ENCODE results near the gene BGN. TPM values are rescaled to one million over a fixed set of nuclear protein-coding genes. Genes with fewer than 3 reads are reported as not detected.

The BGN gene
- total RNA-seq, 1 donor from 2014 or later = 0.56 TPM

GRCh38 chrX:153517946-153518834, 23.4 kb downstream of the BGN start:
- TF ChIP-seq CTCF (IDR thresholded peaks at IDR 0.05; ENCODE audit: partially characterized antibody, unreplicated experiment) = no peak
- Mint-ChIP-seq H3K27me3 (ENCODE audit: unreplicated experiment) (peaks cover 6% of the 10 kb centered on the region), H3K36me3 (ENCODE audit: unreplicated experiment) (no peaks in the 10 kb centered on the region), H3K27ac (ENCODE audit: unreplicated experiment) (peak overlapping the region; percentile 62), H3K4me3 (ENCODE audit: unreplicated experiment) (peak overlapping the region; percentile 90), H3K9me3 (ENCODE audit: unreplicated experiment) (peaks cover 5% of the 10 kb centered on the region), H3K4me1 (ENCODE audit: low read depth, unreplicated experiment) (peaks cover 15% of the 10 kb centered on the region)
- no peak for DNase-seq

- no peaks in the 10 kb centered on the region for H3K36me3 Mint-ChIP-seq (ENCODE audit: unreplicated experiment)
- peaks cover 8% of the 10 kb centered on the region for H3K27me3 Mint-ChIP-seq (ENCODE audit: unreplicated experiment)
These were observed 24.9 kb downstream of the BGN start for GRCh38 chrX:153519569-153520286.

GRCh38 chrX:153520287-153520917, 25.6 kb downstream of the BGN start:
- no peak overlapping the region for H3K27ac Mint-ChIP-seq (ENCODE audit: unreplicated experiment)
- no peaks in the 10 kb centered on the region for H3K36me3 Mint-ChIP-seq (ENCODE audit: unreplicated experiment)
- peaks cover 12% of the 10 kb centered on the region for H3K9me3 Mint-ChIP-seq (ENCODE audit: unreplicated experiment)
- peaks cover 27% of the 10 kb centered on the region for H3K4me1 Mint-ChIP-seq (ENCODE audit: low read depth, unreplicated experiment)
- H3K27me3 Mint-ChIP-seq (ENCODE audit: unreplicated experiment) = peaks cover 10% of the 10 kb centered on the region
- no peak for TF ChIP-seq CTCF (IDR thresholded peaks at IDR 0.05; ENCODE audit: partially characterized antibody, unreplicated experiment)
- no peak for DNase-seq
- no peak overlapping the region for H3K4me3 Mint-ChIP-seq (ENCODE audit: unreplicated experiment)

More at GRCh38 chrX:153519569-153520286, 24.9 kb downstream of the BGN start:
- Mint-ChIP-seq H3K9me3 (ENCODE audit: unreplicated experiment) (peaks cover 10% of the 10 kb centered on the region), H3K27ac (ENCODE audit: unreplicated experiment) (no peak overlapping the region), H3K4me1 (ENCODE audit: low read depth, unreplicated experiment) (peaks cover 23% of the 10 kb centered on the region), H3K4me3 (ENCODE audit: unreplicated experiment) (no peak overlapping the region)
- no peak for TF ChIP-seq CTCF (IDR thresholded peaks at IDR 0.05; ENCODE audit: partially characterized antibody, unreplicated experiment)
- no peak for DNase-seq

- peak overlapping the region; percentile 25 for H3K4me3 Mint-ChIP-seq (ENCODE audit: unreplicated experiment)
- TF ChIP-seq CTCF (IDR thresholded peaks at IDR 0.05; ENCODE audit: partially characterized antibody, unreplicated experiment) = no peak
- H3K4me1 Mint-ChIP-seq (ENCODE audit: low read depth, unreplicated experiment) = peaks cover 23% of the 10 kb centered on the region
- no peak for DNase-seq
- no peaks in the 10 kb centered on the region for H3K36me3 Mint-ChIP-seq (ENCODE audit: unreplicated experiment)
- H3K27ac Mint-ChIP-seq (ENCODE audit: unreplicated experiment) = no peak overlapping the region
- peaks cover 7% of the 10 kb centered on the region for H3K27me3 Mint-ChIP-seq (ENCODE audit: unreplicated experiment)
- H3K9me3 Mint-ChIP-seq (ENCODE audit: unreplicated experiment) = peaks cover 8% of the 10 kb centered on the region
These were observed 26.3 kb downstream of the BGN start for GRCh38 chrX:153521034-153521433.

Measured in glutamatergic neuron (in vitro differentiated cells).